ENCODE results near the gene ARID1B.

DNA sequence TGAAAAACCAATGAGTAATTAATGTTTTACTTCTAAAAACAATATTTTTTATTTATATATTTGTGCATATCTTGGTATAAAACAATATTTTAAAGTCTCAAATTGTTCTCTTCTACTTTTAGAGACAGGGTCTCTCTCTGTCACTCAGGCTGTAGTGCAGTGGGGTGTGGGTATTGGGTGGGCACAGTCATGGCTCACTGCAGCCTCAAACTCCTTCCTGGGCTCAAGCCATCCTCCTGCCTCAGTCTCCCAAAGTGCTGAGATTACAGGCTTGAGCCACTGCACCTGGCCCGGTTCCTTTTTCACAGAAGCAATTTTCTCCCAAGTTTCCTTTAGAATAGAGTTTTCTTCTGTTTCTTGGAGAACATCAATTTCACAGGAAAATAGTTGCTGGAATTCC, 443.3 kb downstream of the ARID1B start:
- TF ChIP-seq, protein P1, sequence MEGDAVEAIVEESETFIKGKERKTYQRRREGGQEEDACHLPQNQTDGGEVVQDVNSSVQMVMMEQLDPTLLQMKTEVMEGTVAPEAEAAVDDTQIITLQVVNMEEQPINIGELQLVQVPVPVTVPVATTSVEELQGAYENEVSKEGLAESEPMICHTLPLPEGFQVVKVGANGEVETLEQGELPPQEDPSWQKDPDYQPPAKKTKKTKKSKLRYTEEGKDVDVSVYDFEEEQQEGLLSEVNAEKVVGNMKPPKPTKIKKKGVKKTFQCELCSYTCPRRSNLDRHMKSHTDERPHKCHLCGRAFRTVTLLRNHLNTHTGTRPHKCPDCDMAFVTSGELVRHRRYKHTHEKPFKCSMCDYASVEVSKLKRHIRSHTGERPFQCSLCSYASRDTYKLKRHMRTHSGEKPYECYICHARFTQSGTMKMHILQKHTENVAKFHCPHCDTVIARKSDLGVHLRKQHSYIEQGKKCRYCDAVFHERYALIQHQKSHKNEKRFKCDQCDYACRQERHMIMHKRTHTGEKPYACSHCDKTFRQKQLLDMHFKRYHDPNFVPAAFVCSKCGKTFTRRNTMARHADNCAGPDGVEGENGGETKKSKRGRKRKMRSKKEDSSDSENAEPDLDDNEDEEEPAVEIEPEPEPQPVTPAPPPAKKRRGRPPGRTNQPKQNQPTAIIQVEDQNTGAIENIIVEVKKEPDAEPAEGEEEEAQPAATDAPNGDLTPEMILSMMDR (IDR thresholded peaks at IDR 0.05), result no peak
- no peak for TF ChIP-seq POLR2A (IDR thresholded peaks at IDR 0.05)
